Endothelial cell of umbilical vein (primary cell): ENCODE data around the gene SLC6A18. TPM values are rescaled to one million over a fixed set of nuclear protein-coding genes. Genes with fewer than 3 reads are reported as not detected.

Source experiments
- BruUV-seq: library from RNA; stranded (reverse); fragments of 400-500 nt; replicated peaks from 2 replicates; lab custom pipeline; 2021; lab: Mats Ljungman, UMichigan
- CTCF ChIA-PET: fragments of 300-600, 350-600 bp; sonication (Branson Sonifier 250); formaldehyde crosslinking; loops from one replicate; lab custom pipeline; 2021; ENCODE audit warnings: antibody characterized with exemption, inconsistent platforms; lab: Charles Lee
- POLR2A ChIA-PET: fragments of 300-600, 350-600 bp; sonication (Branson Sonifier 250); formaldehyde crosslinking; loops from one replicate; lab custom pipeline; 2021; ENCODE audit warnings: antibody characterized with exemption, inconsistent platforms; lab: Charles Lee
- DNase-seq: peaks from one replicate; pipeline ENCODE4 v3.0.0-alpha.2; 2011; ENCODE audit warnings: low read depth, low spot score
- FAIRE-seq: peaks from 2 replicates; lab custom pipeline; 2011; peaks lifted over from hg19 to GRCh38; lab: Jason Lieb, UNC
- H2AFZ ChIP-seq: 2 replicates; pipeline ENCODE4 v1.6.0; 2012; ENCODE audit warnings: low read depth, low read length, control low read depth, inconsistent platforms
- H3K27ac ChIP-seq: 2 replicates; pipeline ENCODE4 v1.5.1; 2011; ENCODE audit warnings: low read depth, mild to moderate bottlenecking, control low read depth, low read length, moderate library complexity; ENCODE audit not compliant: insufficient read depth
- H3K27me3 ChIP-seq, 2 experiments: 2 replicates each; pipeline versions ENCODE4 v1.6.0 to v1.6.1; 2011; ENCODE audit warnings: low read length in 2 of 2, mixed read lengths in 1 of 2; ENCODE audit not compliant: control insufficient read depth in 2 of 2, insufficient read depth in 2 of 2
- H3K36me3 ChIP-seq, 2 experiments: 2 replicates in 1 of 2; 3 replicates in 1 of 2; pipeline ENCODE4 v1.5.1; 2011; ENCODE audit warnings: low read length in 2 of 2, mild to moderate bottlenecking in 1 of 2, moderate library complexity in 1 of 2; ENCODE audit not compliant: control insufficient read depth in 2 of 2, insufficient read depth in 2 of 2; ENCODE audit errors: extremely low read depth in 1 of 2
- H3K4me1 ChIP-seq: 3 replicates; pipeline ENCODE4 v1.5.1; 2011; ENCODE audit warnings: mild to moderate bottlenecking, low read length; ENCODE audit not compliant: control insufficient read depth, insufficient read depth; ENCODE audit errors: extremely low read depth
- H3K4me2 ChIP-seq: 2 replicates; pipeline ENCODE4 v1.6.1; 2011; ENCODE audit warnings: low read length, control low read depth, mixed read lengths; ENCODE audit not compliant: insufficient read depth
- H3K4me3 ChIP-seq, 3 experiments: fragments of 200-600 bp in 1 of 3; sonication (generic), shearing (Covaris generic) in 1 of 3; replicated peaks in 1 of 3; 2 replicates each; pipeline ENCODE4 v1.5.1; 2011 to 2016; ENCODE audit warnings: control low read depth in 3 of 3, low read length in 3 of 3, mild to moderate bottlenecking in 2 of 3, inconsistent platforms in 1 of 3, low read depth in 1 of 3, moderate library complexity in 1 of 3; ENCODE audit not compliant: insufficient read depth in 1 of 3
- H3K79me2 ChIP-seq: 2 replicates; pipeline ENCODE4 v1.6.0; 2012; ENCODE audit warnings: low read length, inconsistent platforms; ENCODE audit not compliant: control insufficient read depth, insufficient read depth
- H3K9ac ChIP-seq: replicated peaks from 2 replicates; pipeline ENCODE3; 2011; ENCODE audit warnings: low read length, control low read depth; ENCODE audit not compliant: insufficient read depth; ENCODE audit errors: extremely low read depth
- H3K9me1 ChIP-seq: replicated peaks from 3 replicates; pipeline ENCODE4 v1.6.0; 2011; ENCODE audit warnings: mild to moderate bottlenecking, low read length; ENCODE audit not compliant: control insufficient read depth, insufficient read depth; ENCODE audit errors: extremely low read depth
- H3K9me3 ChIP-seq: replicated peaks from 2 replicates; pipeline ENCODE4 v1.5.1; 2012; ENCODE audit warnings: low read length, inconsistent platforms; ENCODE audit not compliant: control insufficient read depth, insufficient read depth
- H4K20me1 ChIP-seq: replicated peaks from 2 replicates; pipeline ENCODE3; 2011; ENCODE audit warnings: mild to moderate bottlenecking, low read length; ENCODE audit not compliant: control insufficient read depth, insufficient read depth; ENCODE audit errors: extremely low read depth
- CTCF ChIP-seq, 2 donors: IDR thresholded peaks; 1 replicate in 1 of 2; 2 replicates in 1 of 2; pipeline ENCODE4 v1.5.1; 2011; ENCODE audit warnings: low read length in 2 of 2, mild to moderate bottlenecking in 2 of 2, moderate library complexity in 2 of 2, control low read depth in 1 of 2, inconsistent platforms in 1 of 2, low read depth in 1 of 2; ENCODE audit not compliant: insufficient read depth in 1 of 2; ENCODE audit errors: extremely low read depth in 1 of 2
- EZH2 ChIP-seq: IDR thresholded peaks from 2 replicates; pipeline ENCODE4 v1.6.1; 2012; ENCODE audit warnings: borderline replicate concordance, low read depth, mild to moderate bottlenecking, moderate library complexity, low read length, inconsistent platforms; ENCODE audit not compliant: severe bottlenecking
- GATA2 ChIP-seq: IDR thresholded peaks from 2 replicates; pipeline ENCODE4 v1.7.0; 2011; ENCODE audit warnings: low read depth, mild to moderate bottlenecking, moderate library complexity, mixed read lengths, low read length; ENCODE audit not compliant: insufficient read length, insufficient read depth
- JUN ChIP-seq: IDR thresholded peaks from 2 replicates; pipeline ENCODE4 v1.6.1; 2011; ENCODE audit warnings: borderline replicate concordance, low read depth; ENCODE audit not compliant: insufficient read length, insufficient read depth
- MAX ChIP-seq: IDR thresholded peaks from 2 replicates; pipeline ENCODE4 v1.6.1; 2011; ENCODE audit not compliant: insufficient read depth, insufficient read length
- POLR2A ChIP-seq: IDR thresholded peaks from 2 replicates; pipeline ENCODE4 v1.6.1; 2012; ENCODE audit warnings: low read depth, mild to moderate bottlenecking, control low read depth, low read length
- POLR2AphosphoS5 ChIP-seq: IDR thresholded peaks from 2 replicates; pipeline ENCODE4 v1.6.1; 2012; ENCODE audit warnings: low read depth, mild to moderate bottlenecking, control low read depth, low read length, moderate library complexity; ENCODE audit not compliant: insufficient read depth
- dilution Hi-C: fragments of 300-500 bp; cut with MboI; formaldehyde crosslinking; loops from one replicate; pipeline ENCODE4 v1.15.0; 2019; ENCODE audit warnings: low sequenced_read_pairs; ENCODE audit not compliant: extremely low pct_ligation_motif_present
- intact Hi-C: fragments of 100-400 bp; cut with micrococcal nuclease; formaldehyde crosslinking; loops from one replicate; pipeline ENCODE4 v1.10.0; 2022
- polyA plus RNA-seq, 4 experiments: library from polyadenylated mRNA; depleted of rRNA in 3 of 4; stranded (reverse) in 3 of 4; unstranded in 1 of 4; fragments of >200 nt; gene quantifications; 2 replicates each; pipeline versions ENCODE4 v1.2.1 to v1.2.3, GENCODE V29; 2011 to 2012; ENCODE audit warnings: missing spikeins in 1 of 4
- total RNA-seq: library from RNA; stranded (reverse); gene quantifications from 2 replicates; pipeline ENCODE4 v1.2.3, GENCODE V29; 2021

The SLC6A18 gene
- total and polyA plus RNA-seq, 2 donors (not counting 3 experiments of a cell fraction or from before 2014, with no cell fraction given): not detected

- no peaks in the 10 kb centered on the region for H3K27me3 ChIP-seq
- H2AFZ ChIP-seq: no peak overlapping the region
- H3K4me2 ChIP-seq: no peak overlapping the region
- dilution Hi-C loops (no loop called here), intact Hi-C loops (no loop called here)
- DNase-seq (no peak), FAIRE-seq (no peak)
- no peaks in the 10 kb centered on the region for H4K20me1 ChIP-seq
- no peak for TF ChIP-seq GATA2
- no peak for TF ChIP-seq JUN
- no peak for TF ChIP-seq CTCF (IDR thresholded peaks at IDR 0.05; ENCODE audit: extremely low read depth in 1 of 2, insufficient read depth in 1 of 2, low read depth in 1 of 2, low read length in 2 of 2)
- TF ChIP-seq MAX: no peak
- no peak for TF ChIP-seq EZH2
- ChIA-PET POLR2A (no interaction called here), CTCF (no interaction called here)
- no peaks in the 10 kb centered on the region for H3K4me1 ChIP-seq
- H3K9me3 ChIP-seq: no peaks in the 10 kb centered on the region
- no peaks in the 10 kb centered on the region for H3K79me2 ChIP-seq
- H3K4me3 ChIP-seq: no peak overlapping the region
- BruUV-seq: no TSS peak
- no peaks in the 10 kb centered on the region for H3K9me1 ChIP-seq
- no peak overlapping the region for H3K9ac ChIP-seq
- no peak overlapping the region for H3K27ac ChIP-seq
- no peaks in the 10 kb centered on the region for H3K36me3 ChIP-seq
These were observed 48.6 kb downstream of the SLC6A18 start for GRCh38 chr5:1273745-1274144.

- dilution Hi-C loops: no loop called here
These were observed 49.3 kb downstream of the SLC6A18 start for GRCh38 chr5:1274471-1274870.

More at GRCh38 chr5:1274471-1274870, 49.3 kb downstream of the SLC6A18 start:
- Histone ChIP-seq H3K4me3 (no peak overlapping the region), H2AFZ (no peak overlapping the region), H3K4me2 (no peak overlapping the region), H3K27ac (no peak overlapping the region), H3K4me1 (no peaks in the 10 kb centered on the region), H3K79me2 (no peaks in the 10 kb centered on the region), H3K9me1 (no peaks in the 10 kb centered on the region), H4K20me1 (no peaks in the 10 kb centered on the region), H3K27me3 (no peaks in the 10 kb centered on the region), H3K9me3 (no peaks in the 10 kb centered on the region), H3K36me3 (no peaks in the 10 kb centered on the region), H3K9ac (no peak overlapping the region)
- no peak for FAIRE-seq
- intact Hi-C loops: no loop called here
- CTCF ChIA-PET: no interaction called here
- DNase-seq: no peak
- no TSS peak for BruUV-seq
- POLR2A ChIA-PET: no interaction called here
- TF ChIP-seq MAX: no peak
- TF ChIP-seq CTCF (IDR thresholded peaks at IDR 0.05; ENCODE audit: extremely low read depth in 1 of 2, insufficient read depth in 1 of 2, low read depth in 1 of 2, low read length in 2 of 2): no peak
- TF ChIP-seq POLR2A: no peak
- no peak for TF ChIP-seq POLR2AphosphoS5
